ENCODE data around the gene EXOC2. TPM values are rescaled to one million over a fixed set of nuclear protein-coding genes. Genes with fewer than 3 reads are reported as not detected.
A peak's percentile ranks its signal among the peaks of the same experiment; 100 is the strongest.

EXOC2 gene
- total and polyA plus RNA-seq, 2 donors (not counting 1 experiment from before 2014, with no cell fraction given) = 12.2 to 45.0 TPM

DNA sequence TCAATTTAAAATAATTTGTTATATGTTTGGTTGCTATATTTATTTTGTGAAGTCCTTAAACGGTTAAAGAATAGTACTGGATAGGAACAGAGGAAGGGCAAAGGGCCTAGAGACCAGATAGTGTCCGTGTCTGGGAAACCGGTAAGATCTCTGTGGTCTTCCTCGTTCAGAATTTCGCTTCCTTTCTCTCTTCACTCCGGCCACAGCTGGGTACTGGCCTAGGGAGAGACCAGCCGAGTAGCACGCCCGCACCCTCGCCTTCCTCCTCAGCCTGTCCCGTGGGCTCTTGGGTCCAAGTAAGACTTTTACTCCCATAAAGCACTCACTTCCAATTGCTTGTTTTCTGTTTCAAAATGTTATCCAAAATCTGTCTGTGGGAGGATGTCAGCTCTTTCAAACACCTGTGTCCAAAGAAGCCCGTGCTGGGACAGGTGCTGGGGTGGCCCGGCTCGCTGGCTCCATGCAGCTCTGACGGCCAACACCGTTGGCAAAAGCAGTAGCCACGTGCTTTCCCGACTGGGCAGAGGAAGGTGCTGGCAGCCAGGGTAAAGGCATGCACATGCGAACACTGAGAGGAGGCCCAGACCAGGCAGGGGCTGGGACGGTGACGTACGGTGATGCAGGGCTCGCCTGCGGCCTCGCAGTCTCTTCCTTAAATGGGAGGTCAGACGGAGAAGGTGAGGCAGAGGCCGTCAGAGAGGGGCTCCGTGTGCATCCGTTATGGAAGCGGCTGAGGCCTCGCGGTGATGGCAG is 189.2 kb downstream of the EXOC2 start:
- POLR2A ChIA-PET = no interaction called here
- Histone ChIP-seq H3K9ac (ENCODE audit: low read length) (no peak overlapping the region), H2AFZ (ENCODE audit: insufficient read depth, low read depth, low read length, poor library complexity, severe bottlenecking) (no peak overlapping the region), H3K4me3 (ENCODE audit: control extremely low read depth in 1 of 5, extremely low read depth in 1 of 5, insufficient read depth in 1 of 5, low read depth in 2 of 5, low read length in 4 of 5) (no peak overlapping the region), H3K79me2 (ENCODE audit: control insufficient read depth, insufficient read depth, low read length) (peaks cover 3% of the 10 kb centered on the region), H3K4me2 (replicated peaks; ENCODE audit: low read depth, low read length, poor library complexity, severe bottlenecking) (no peak overlapping the region), H3K9me3 (ENCODE audit: control extremely low read depth in 1 of 3, control insufficient read depth in 2 of 3, insufficient read depth in 1 of 3, low read length in 2 of 3) (no peaks in the 10 kb centered on the region), H3K27ac (ENCODE audit: low read length in 2 of 2) (no peak overlapping the region), H3K27me3 (replicated peaks in 1 of 4; ENCODE audit: control extremely low read depth in 1 of 4, control insufficient read depth in 3 of 4, insufficient read depth in 4 of 4, low read length in 3 of 4) (no peaks in the 10 kb centered on the region), H3K4me1 (ENCODE audit: control insufficient read depth in 2 of 2, insufficient read depth in 2 of 2, low read length in 2 of 2) (peaks cover 25 to 29% of the 10 kb centered on the region in 2 donors), H4K20me1 (ENCODE audit: control insufficient read depth, insufficient read depth, low read length, poor library complexity, severe bottlenecking) (no peaks in the 10 kb centered on the region), H3K36me3 (replicated peaks in 1 of 2; ENCODE audit: control extremely low read depth in 1 of 2, control insufficient read depth in 1 of 2, extremely low read depth in 1 of 2, insufficient read depth in 2 of 2, low read length in 1 of 2) (peaks cover 0 to 5% of the 10 kb centered on the region in 2 experiments)
- CTCF ChIA-PET = no interaction called here
- peak overlapping the region; percentile 22 for H3K27ac Mint-ChIP-seq
- DNase-seq = no peak
- no peak for TF ChIP-seq EZH2 (IDR thresholded peaks at IDR 0.05; ENCODE audit: borderline replicate concordance, insufficient read depth, low read depth, low read length, poor library complexity, severe bottlenecking)
- TF ChIP-seq, protein P1, sequence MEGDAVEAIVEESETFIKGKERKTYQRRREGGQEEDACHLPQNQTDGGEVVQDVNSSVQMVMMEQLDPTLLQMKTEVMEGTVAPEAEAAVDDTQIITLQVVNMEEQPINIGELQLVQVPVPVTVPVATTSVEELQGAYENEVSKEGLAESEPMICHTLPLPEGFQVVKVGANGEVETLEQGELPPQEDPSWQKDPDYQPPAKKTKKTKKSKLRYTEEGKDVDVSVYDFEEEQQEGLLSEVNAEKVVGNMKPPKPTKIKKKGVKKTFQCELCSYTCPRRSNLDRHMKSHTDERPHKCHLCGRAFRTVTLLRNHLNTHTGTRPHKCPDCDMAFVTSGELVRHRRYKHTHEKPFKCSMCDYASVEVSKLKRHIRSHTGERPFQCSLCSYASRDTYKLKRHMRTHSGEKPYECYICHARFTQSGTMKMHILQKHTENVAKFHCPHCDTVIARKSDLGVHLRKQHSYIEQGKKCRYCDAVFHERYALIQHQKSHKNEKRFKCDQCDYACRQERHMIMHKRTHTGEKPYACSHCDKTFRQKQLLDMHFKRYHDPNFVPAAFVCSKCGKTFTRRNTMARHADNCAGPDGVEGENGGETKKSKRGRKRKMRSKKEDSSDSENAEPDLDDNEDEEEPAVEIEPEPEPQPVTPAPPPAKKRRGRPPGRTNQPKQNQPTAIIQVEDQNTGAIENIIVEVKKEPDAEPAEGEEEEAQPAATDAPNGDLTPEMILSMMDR (IDR thresholded peaks at IDR 0.05) = no peak
- H3K9me3 Mint-ChIP-seq (ENCODE audit: insufficient read depth) = no peaks in the 10 kb centered on the region
- 98% methylated on average over 29 of the region's 32 CpGs for whole genome bisulfite sequencing (ENCODE audit: insufficient coverage)
- H3K27me3 Mint-ChIP-seq = no peaks in the 10 kb centered on the region
- ATAC-seq (ENCODE audit: low read depth) = no peak
- H3K4me3 Mint-ChIP-seq = no peak overlapping the region
- H3K4me1 Mint-ChIP-seq = peaks cover 51% of the 10 kb centered on the region
- intact Hi-C loops (cut with micrococcal nuclease) = no loop called here

DNA sequence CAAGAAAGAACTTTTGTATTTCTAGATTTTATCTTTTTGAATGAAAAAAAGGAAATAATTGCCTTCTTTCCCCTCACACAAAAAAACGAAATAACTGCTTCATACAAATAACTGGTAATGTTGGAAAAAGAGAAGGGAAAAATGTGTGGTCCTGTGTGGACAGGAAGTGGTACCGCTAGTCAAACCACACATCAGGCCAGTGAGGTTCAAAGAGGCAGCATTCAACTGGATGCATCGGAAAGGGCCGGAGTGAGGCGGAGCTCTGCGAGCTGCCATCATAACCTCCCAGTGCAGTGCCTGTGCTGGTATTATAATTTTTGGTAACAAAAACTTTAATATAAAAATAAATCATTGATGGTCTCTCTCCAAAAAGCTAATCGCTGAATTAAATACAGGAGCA is 190.2 kb downstream of the EXOC2 start:
- Histone ChIP-seq H3K79me2 (ENCODE audit: control insufficient read depth, insufficient read depth, low read length) (peaks cover 3% of the 10 kb centered on the region), H3K9me3 (ENCODE audit: control extremely low read depth in 1 of 3, control insufficient read depth in 2 of 3, insufficient read depth in 1 of 3, low read length in 2 of 3) (no peaks in the 10 kb centered on the region), H3K4me3 (ENCODE audit: control extremely low read depth in 1 of 5, extremely low read depth in 1 of 5, insufficient read depth in 1 of 5, low read depth in 2 of 5, low read length in 4 of 5) (no peak overlapping the region), H3K27me3 (replicated peaks in 1 of 4; ENCODE audit: control extremely low read depth in 1 of 4, control insufficient read depth in 3 of 4, insufficient read depth in 4 of 4, low read length in 3 of 4) (no peaks in the 10 kb centered on the region), H3K4me2 (replicated peaks; ENCODE audit: low read depth, low read length, poor library complexity, severe bottlenecking) (no peak overlapping the region), H3K27ac (ENCODE audit: low read length in 2 of 2) (no peak overlapping the region), H3K36me3 (replicated peaks in 1 of 2; ENCODE audit: control extremely low read depth in 1 of 2, control insufficient read depth in 1 of 2, extremely low read depth in 1 of 2, insufficient read depth in 2 of 2, low read length in 1 of 2) (peaks cover 0 to 5% of the 10 kb centered on the region in 2 experiments), H4K20me1 (ENCODE audit: control insufficient read depth, insufficient read depth, low read length, poor library complexity, severe bottlenecking) (no peaks in the 10 kb centered on the region), H3K4me1 (ENCODE audit: control insufficient read depth in 2 of 2, insufficient read depth in 2 of 2, low read length in 2 of 2) (peaks cover 29 to 32% of the 10 kb centered on the region in 2 donors), H2AFZ (ENCODE audit: insufficient read depth, low read depth, low read length, poor library complexity, severe bottlenecking) (peak overlapping the region; percentile 45), H3K9ac (ENCODE audit: low read length) (no peak overlapping the region)
- intact Hi-C loops (cut with micrococcal nuclease) = no loop called here
- H3K27ac Mint-ChIP-seq = no peak overlapping the region
- ATAC-seq (ENCODE audit: low read depth) = no peak
- TF ChIP-seq, protein P1 (IDR thresholded peaks at IDR 0.05) = no peak
- no peak for TF ChIP-seq EZH2 (IDR thresholded peaks at IDR 0.05; ENCODE audit: borderline replicate concordance, insufficient read depth, low read depth, low read length, poor library complexity, severe bottlenecking)
- POLR2A ChIA-PET = no interaction called here
- peak overlapping the region; percentile 94 for H3K4me3 Mint-ChIP-seq
- DNase-seq = no peak
- no peaks in the 10 kb centered on the region for H3K9me3 Mint-ChIP-seq (ENCODE audit: insufficient read depth)
- no peaks in the 10 kb centered on the region for H3K27me3 Mint-ChIP-seq
- peaks cover 57% of the 10 kb centered on the region for H3K4me1 Mint-ChIP-seq
- 55% methylated on average over 1 of the region's 7 CpGs for WGBS (ENCODE audit: insufficient coverage)
- CTCF ChIA-PET = no interaction called here

All from B cell (primary cell).